BLaER1 treated with 17β-estradiol and CSF1 and Interleukin-3, amounts not matched to agents 10 nM and 100 nM (cell line): Measurements from ENCODE around the gene TUBA3E.
"Not testable (repeated sequence)": the region's sequence is repeated elsewhere in the genome, so short reads cannot be mapped to it uniquely, and the experiment has no call there.

Experiments used
- H3K27ac ChIP-seq, 11 experiments: shearing (Covaris generic); formaldehyde crosslinking; 2 replicates each; pipeline ENCODE4 v1.8.1; 2022
- H3K27me3 ChIP-seq, 11 experiments: shearing (Covaris generic); formaldehyde crosslinking; 2 replicates each; pipeline ENCODE4 v1.8.1; 2022
- H3K36me3 ChIP-seq, 11 experiments: shearing (Covaris generic); formaldehyde crosslinking; 2 replicates each; pipeline ENCODE4 v1.8.1; 2022
- H3K4me1 ChIP-seq, 10 experiments: shearing (Covaris generic); formaldehyde crosslinking; 2 replicates each; pipeline ENCODE4 v1.8.1; 2022
- H3K4me2 ChIP-seq, 11 experiments: shearing (Covaris generic); formaldehyde crosslinking; 2 replicates each; pipeline ENCODE4 v1.8.1; 2022
- H3K4me3 ChIP-seq, 10 experiments: shearing (Covaris generic); formaldehyde crosslinking; 2 replicates each; pipeline ENCODE4 v1.8.1; 2022
- H3K9ac ChIP-seq, 11 experiments: shearing (Covaris generic); formaldehyde crosslinking; 2 replicates each; pipeline ENCODE4 v1.8.1; 2022
- H3K9me3 ChIP-seq, 11 experiments: shearing (Covaris generic); formaldehyde crosslinking; replicated peaks in 1 of 11; 2 replicates each; pipeline ENCODE4 v1.8.1; 2022
- H4K20me1 ChIP-seq, 11 experiments: shearing (Covaris generic); formaldehyde crosslinking; 2 replicates each; pipeline ENCODE4 v1.8.1; 2022
- Cebpa-rat ChIP-seq, 11 experiments: shearing (Covaris generic); IDR thresholded peaks; 2 replicates each; pipeline ENCODE4 v1.8.1; 2022

TUBA3E gene

DNA sequence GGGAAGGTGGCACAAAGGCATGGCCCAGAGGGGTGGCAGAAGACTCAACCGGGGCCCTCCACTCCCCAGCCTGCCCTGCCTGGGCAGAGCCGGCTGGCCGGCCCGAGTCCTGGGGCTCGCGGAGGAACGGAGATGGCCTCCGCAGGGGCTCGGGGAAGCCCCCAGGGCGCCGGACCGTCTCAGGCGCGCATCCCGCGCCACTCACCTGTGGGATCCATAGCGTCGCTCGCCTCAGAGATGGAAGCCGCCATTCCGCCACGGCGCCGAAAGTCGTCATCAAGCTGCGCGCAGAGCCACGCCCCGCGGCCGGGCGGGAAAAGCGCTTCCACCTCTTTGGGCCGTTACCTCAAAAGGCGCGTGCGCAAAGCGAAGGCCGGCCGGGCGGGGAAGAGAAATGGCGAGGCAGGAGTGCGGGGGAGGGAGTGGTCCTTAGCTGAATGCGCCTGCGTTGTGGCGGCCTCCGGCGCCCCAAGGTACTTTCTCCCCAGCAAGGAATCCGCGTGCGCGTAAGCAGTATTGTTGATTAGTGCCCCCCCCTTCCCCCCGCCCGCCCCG is 16.8 kb downstream of the TUBA3E start, which contains the start of gene SMPD4:
TSS of gene SMPD4 (minus strand) at position 278 of the 555 bp plus-strand sequence. CDS start 5,010 bp downstream, outside the sequence.
- peaks cover 16 to 56% (median 43%) of the 10 kb centered on the region in 11 experiments; a peak in 20 of 22 replicates for H3K36me3 ChIP-seq
- peak within 1 kb of the TSS; percentile 89 to 100 (median 97) for H3K4me3 ChIP-seq
- peak within 1 kb of the TSS; percentile 88 to 98 (median 95) for H3K9ac ChIP-seq
- no peaks in the 10 kb centered on the region for H3K27me3 ChIP-seq
- peak within 1 kb of the TSS; percentile 78 to 95 (median 92) for H3K27ac ChIP-seq
- TF ChIP-seq Cebpa-rat (IDR thresholded peaks at IDR 0.05) = no peak
- peaks cover 5 to 80% (median 59%) of the 10 kb centered on the region in 11 experiments; a peak in 20 of 22 replicates for H4K20me1 ChIP-seq
- H3K4me2 ChIP-seq = peak within 1 kb of the TSS; percentile 90 to 100 (median 98)
- no peaks in the 10 kb centered on the region for H3K9me3 ChIP-seq
- peaks cover 32 to 53% (median 41%) of the 10 kb centered on the region in 10 experiments for H3K4me1 ChIP-seq

DNA sequence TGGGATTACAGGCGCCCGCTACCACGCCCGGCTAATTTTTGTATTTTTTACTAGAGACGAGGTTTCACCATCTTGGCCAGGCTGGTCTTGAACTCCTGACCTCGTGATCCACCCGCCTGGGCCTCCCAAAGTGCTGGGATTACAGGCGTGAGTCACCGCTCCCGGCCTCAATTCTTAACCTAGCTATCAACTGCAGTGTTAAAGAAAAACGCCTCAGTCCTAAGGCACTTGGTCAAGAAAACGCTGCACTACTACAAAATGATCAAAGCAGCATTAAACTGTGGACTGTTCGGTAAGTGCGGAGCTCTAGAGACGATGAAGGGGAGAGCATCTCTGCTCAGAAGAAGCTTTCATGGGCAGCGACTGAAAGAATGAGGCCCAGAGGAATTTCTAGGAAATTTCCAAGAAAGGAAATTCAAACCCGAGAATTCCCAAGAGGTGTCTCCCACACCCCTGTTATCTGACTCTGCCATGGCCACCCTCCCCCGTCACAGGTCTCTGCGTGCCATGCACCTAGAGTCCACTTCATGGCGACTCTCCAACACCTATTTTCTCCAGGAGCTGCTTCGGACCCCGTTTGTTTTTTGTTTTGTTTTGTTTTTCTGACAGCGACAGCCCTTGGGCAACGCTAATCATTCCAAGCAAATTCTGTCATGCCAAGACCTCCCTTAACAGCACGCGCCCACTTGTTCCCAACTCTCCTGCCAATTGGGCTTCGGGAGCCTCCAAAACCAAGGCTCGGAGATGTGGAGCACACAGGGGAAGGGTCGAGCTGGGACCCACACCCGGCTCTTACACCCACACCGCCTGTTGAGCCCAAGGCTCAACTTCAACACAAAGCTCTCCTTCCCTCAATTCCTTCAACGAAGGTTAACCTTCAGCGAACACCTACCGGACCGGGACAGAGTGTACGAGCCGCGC is 17.6 kb downstream of the TUBA3E start:
- H4K20me1 ChIP-seq = peaks cover 0 to 80% (median 56%) of the 10 kb centered on the region in 11 experiments; a peak in 18 of 22 replicates

DNA sequence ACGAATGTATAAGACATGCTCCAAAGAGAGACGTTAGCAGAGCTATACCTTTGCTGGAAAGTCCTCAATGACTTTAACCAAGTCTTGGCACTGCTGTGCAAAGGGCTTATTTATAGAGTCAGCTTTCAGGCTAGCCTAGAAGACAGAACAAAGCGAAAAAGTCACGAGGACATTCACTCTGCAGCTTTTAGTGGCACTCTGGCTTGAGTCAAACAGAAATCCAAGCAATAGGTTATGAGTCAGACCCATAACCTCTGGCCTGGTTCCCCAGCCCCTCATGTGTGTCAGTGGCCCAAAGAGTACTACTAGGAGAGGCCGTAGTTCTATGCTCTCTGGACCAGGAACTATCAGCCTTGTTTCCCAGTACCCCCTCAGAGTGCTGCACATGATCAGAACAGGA is 23.4 kb downstream of the TUBA3E start:
- H3K9me3 ChIP-seq, H3K27ac ChIP-seq, H3K9ac ChIP-seq, H3K27me3 ChIP-seq, H3K4me3 ChIP-seq, H3K4me2 ChIP-seq: not testable (repeated sequence)
- Histone ChIP-seq H3K4me1 (peaks cover 3 to 27% (median 11%) of the 10 kb centered on the region in 10 experiments; a peak in 18 of 20 replicates), H3K36me3 (peaks cover 73 to 99% (median 95%) of the 10 kb centered on the region in 11 experiments), H4K20me1 (peaks cover 0 to 90% (median 49%) of the 10 kb centered on the region in 11 experiments; a peak in 17 of 22 replicates)

More for the DNA sequence above, 17.6 kb downstream of the TUBA3E start:
- Histone ChIP-seq H3K36me3 (peaks cover 19 to 55% (median 45%) of the 10 kb centered on the region in 11 experiments), H3K4me1 (peaks cover 28 to 46% (median 35%) of the 10 kb centered on the region in 10 experiments), H3K4me2 (peak overlapping the region; percentile 90 to 100 (median 98)), H3K9ac (peak overlapping the region; percentile 88 to 98 (median 95)), H3K27ac (peak overlapping the region; percentile 78 to 95 (median 92); a peak in 21 of 22 replicates), H3K4me3 (peak overlapping the region; percentile 89 to 100 (median 97))
- H3K9me3 ChIP-seq, H3K27me3 ChIP-seq: not testable (repeated sequence)

DNA sequence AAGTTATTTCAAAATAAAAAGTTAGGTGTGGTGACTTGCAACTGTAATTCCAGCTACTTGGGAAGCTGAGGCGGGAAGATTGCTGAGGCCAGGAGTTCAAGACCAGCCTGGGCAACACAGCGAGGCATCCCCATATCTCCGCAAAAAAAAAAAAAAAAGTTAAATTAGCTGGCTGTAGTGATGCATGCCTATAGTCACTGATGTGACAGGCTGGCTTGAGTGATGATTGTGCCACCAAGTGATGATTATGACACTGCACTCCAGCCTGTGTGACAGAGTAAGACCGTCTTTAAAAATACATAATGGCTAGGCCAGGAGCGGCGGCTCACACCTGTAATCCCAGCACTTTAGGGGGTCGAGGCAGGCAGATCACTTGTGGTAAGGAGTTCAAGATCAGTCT is 28.3 kb downstream of the TUBA3E start:
- Histone ChIP-seq H4K20me1 (peaks cover 0 to 76% (median 14%) of the 10 kb centered on the region in 11 experiments; a peak in 14 of 22 replicates), H3K4me3 (no peak overlapping the region), H3K36me3 (peaks cover 92 to 100% (median 99%) of the 10 kb centered on the region in 11 experiments), H3K4me1 (peaks cover 0 to 16% (median 1%) of the 10 kb centered on the region in 10 experiments; a peak in 4 of 20 replicates), H3K9ac (no peak overlapping the region), H3K9me3 (no peaks in the 10 kb centered on the region), H3K4me2 (no peak overlapping the region), H3K27me3 (no peaks in the 10 kb centered on the region), H3K27ac (no peak overlapping the region)
- TF ChIP-seq Cebpa-rat (IDR thresholded peaks at IDR 0.05) = no peak

DNA sequence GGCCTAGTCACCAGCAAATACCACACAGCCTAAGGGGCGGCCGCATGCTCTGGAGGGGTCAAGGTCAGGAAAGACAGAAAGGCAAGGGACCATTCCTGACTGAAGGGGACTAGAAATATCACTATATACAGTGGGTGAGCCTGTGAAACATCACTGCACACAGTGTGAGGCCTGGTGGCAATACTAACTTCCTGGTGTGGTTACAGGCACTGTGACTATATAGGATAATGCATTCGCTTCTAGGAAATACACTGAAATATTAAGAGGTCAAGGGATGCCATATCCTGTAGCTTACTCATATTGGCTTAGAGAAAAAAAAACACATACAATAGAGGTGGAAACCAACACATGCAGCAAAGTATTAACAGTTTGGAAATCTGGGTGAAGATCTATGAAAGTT is 29.1 kb downstream of the TUBA3E start:
- H3K27ac ChIP-seq, H3K4me3 ChIP-seq, H3K4me1 ChIP-seq, H3K9me3 ChIP-seq, H3K4me2 ChIP-seq, H3K27me3 ChIP-seq, H3K9ac ChIP-seq: not testable (repeated sequence)
- H4K20me1 ChIP-seq = peaks cover 0 to 76% (median 14%) of the 10 kb centered on the region in 11 experiments; a peak in 13 of 22 replicates
- H3K36me3 ChIP-seq = peaks cover 93 to 100% (median 99%) of the 10 kb centered on the region in 11 experiments

DNA sequence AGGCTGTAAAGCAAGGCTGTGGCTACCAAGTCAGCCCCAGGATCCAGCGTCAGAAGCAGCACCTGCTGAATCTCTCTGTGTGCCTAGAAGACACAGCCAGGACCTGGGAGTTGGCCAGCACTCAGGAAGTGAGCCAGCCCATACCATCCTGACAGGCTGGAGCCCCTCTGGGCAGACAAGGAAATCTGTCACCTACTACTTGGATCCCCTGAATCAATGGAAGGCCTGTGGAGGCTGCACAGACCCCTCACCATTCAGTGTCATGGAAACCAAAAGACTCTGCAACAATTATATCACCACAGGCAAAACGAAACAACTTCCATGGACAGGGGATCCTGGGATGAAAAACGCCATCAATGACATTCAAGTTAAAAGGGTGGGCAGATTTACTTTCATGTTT is 31.6 kb downstream of the TUBA3E start:
- not testable (repeated sequence) for H3K4me1 ChIP-seq, H3K9ac ChIP-seq, H3K4me2 ChIP-seq, H3K27me3 ChIP-seq, H3K9me3 ChIP-seq, H3K27ac ChIP-seq, H3K4me3 ChIP-seq
- Histone ChIP-seq H3K36me3 (peaks cover 81 to 98% (median 92%) of the 10 kb centered on the region in 11 experiments), H4K20me1 (peaks cover 0 to 82% (median 9%) of the 10 kb centered on the region in 11 experiments; a peak in 11 of 22 replicates)

DNA sequence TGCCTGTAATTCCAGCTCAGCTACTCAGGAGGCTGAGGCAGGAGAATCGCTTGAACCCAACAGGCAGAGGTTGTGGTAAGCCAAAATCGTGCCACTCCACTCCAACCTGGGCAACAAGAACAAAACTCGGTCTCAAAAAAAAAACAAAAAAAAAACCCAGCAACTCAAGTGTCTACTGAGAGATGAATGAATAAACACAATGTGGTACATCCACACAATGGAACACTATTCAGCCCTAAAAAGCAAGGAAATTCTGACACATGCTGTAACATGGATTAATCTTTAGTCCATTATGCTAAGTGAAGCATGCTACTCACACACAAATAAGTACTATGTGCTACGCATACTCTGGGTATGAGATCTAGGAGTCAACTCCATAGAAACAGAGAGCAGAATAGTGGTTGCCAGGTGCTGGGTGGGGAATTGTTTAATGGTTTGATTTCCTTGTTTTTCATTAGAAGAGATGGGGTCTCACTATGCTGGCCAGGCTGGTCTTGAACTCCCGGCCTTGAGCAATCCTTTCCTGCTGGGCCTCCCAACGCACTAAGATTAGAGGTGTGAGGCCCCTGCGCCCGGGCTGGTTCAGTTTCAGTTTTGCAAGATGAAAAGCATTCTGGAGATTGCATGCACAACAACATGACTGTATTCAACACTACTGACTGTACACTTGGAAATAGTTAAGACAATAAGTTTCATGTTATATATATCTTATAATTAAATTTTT is 32.8 kb downstream of the TUBA3E start:
- H3K36me3 ChIP-seq = peaks cover 69 to 98% (median 81%) of the 10 kb centered on the region in 11 experiments
- no peak overlapping the region for H3K27ac ChIP-seq
- no peak for TF ChIP-seq Cebpa-rat (IDR thresholded peaks at IDR 0.05)
- H3K4me1 ChIP-seq = peaks cover 0 to 14% (median 5%) of the 10 kb centered on the region in 10 experiments; a peak in 11 of 20 replicates
- H3K9ac ChIP-seq = no peak overlapping the region
- peaks cover 0 to 75% (median 12%) of the 10 kb centered on the region in 11 experiments; a peak in 10 of 22 replicates for H4K20me1 ChIP-seq
- no peak overlapping the region for H3K4me2 ChIP-seq
- no peak overlapping the region for H3K4me3 ChIP-seq
- H3K27me3 ChIP-seq = no peaks in the 10 kb centered on the region
- no peaks in the 10 kb centered on the region for H3K9me3 ChIP-seq

DNA sequence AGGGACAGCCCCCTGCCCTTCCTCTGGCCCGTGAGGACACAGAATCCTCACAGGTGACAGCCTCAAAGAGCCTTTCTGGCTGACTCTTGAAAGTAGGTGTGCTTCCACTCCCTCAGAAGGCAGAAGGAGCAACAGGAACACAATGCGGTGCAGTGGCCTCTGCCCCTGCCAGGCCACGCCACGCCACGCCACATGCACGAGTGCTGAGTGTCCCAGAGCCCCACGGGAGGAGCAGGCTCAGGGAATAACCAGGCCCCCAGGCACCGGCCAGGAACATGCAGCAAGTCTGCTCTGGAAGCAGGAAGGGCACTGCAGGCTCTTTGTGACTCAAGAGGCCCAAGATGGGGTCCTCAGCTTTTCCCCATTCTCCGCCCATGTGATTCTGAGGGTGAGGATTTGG is 35.3 kb downstream of the TUBA3E start:
- H3K9me3 ChIP-seq = no peaks in the 10 kb centered on the region
- H3K36me3 ChIP-seq = peaks cover 54 to 90% (median 67%) of the 10 kb centered on the region in 11 experiments
- peaks cover 0 to 79% (median 18%) of the 10 kb centered on the region in 11 experiments; a peak in 17 of 22 replicates for H4K20me1 ChIP-seq
- H3K9ac ChIP-seq = no peak overlapping the region
- no peak overlapping the region for H3K4me3 ChIP-seq
- no peak overlapping the region for H3K4me2 ChIP-seq
- H3K27me3 ChIP-seq = no peaks in the 10 kb centered on the region
- peaks cover 19 to 38% (median 29%) of the 10 kb centered on the region in 10 experiments for H3K4me1 ChIP-seq
- H3K27ac ChIP-seq = no peak overlapping the region
- no peak for TF ChIP-seq Cebpa-rat (IDR thresholded peaks at IDR 0.05)

DNA sequence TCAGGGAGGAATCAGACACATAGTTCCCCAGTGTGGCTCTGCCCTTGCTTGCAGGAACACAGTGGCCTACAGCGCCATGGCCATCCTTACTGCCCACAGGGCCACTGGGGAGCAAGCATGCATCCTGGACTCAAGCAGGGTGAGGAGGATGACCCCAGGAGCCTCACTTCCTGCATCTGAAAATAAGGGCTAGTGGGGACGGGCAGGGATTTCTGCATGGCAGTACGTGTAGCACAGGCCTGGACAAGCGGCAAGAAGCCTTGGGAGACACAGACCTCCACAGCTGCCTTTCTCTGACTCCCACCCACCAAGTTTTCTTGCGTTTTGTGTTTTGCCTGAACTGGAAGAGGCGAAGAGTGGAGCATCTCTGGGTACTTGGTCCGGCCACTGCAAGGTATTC is 35.8 kb downstream of the TUBA3E start:
- not testable (repeated sequence) for H3K27ac ChIP-seq, H3K4me3 ChIP-seq, H3K9ac ChIP-seq, H3K9me3 ChIP-seq, H3K4me2 ChIP-seq, H3K27me3 ChIP-seq
- H4K20me1 ChIP-seq = peaks cover 0 to 79% (median 21%) of the 10 kb centered on the region in 11 experiments; a peak in 18 of 22 replicates
- peaks cover 49 to 86% (median 62%) of the 10 kb centered on the region in 11 experiments for H3K36me3 ChIP-seq
- peaks cover 24 to 43% (median 34%) of the 10 kb centered on the region in 10 experiments for H3K4me1 ChIP-seq

DNA sequence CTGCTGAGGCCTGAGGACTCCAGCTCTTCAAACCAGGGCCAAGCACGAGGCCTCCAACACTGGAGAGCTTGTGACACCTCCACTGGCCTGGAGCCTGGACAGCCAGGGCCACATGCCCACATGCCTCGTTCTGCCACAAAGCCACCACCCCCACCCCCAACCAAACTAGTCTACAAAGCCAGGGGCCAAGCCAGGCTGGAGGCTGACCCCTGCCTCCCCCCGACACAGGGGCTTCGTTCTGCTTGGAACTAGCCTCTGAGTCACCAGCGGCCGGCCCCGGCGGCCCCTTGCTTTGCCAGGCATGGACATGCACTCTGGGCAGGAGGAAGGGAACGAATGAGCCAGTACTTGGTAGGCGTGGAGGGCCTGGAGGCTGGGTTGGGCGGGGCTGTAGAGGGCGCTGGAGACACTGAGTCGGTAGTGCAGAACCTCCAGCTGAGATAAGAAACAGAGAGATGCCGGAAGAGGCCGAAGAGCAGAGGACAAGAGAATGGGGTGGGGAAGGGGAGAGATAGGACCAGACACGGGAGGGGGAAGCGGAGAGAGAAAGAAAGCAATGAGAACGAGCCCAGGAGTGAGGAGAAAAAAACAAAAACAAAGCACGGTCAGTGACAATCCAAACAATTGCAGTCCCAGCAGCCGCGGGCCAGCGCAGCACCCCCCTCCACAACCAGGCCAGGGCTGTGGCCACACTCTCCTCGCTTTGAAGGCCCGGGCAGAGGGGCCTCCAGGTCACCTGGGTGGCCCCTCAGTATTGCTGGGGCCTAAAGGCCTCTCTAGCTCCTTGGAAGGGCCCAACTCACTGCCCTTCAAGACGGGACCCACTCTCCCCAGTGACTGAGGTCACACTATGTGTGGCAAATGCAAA is 37.2 kb downstream of the TUBA3E start:
- peak overlapping the region in 4 of 11 experiments; percentile 10 to 89 (median 22); a peak in 3 of 22 replicates for H3K4me2 ChIP-seq
- H3K36me3 ChIP-seq = peaks cover 35 to 74% (median 48%) of the 10 kb centered on the region in 11 experiments
- not testable (repeated sequence) for H3K27ac ChIP-seq, H3K4me3 ChIP-seq, H3K27me3 ChIP-seq, H3K9ac ChIP-seq, H3K9me3 ChIP-seq
- peaks cover 0 to 80% (median 27%) of the 10 kb centered on the region in 11 experiments; a peak in 18 of 22 replicates for H4K20me1 ChIP-seq
- H3K4me1 ChIP-seq = peaks cover 35 to 57% (median 47%) of the 10 kb centered on the region in 10 experiments
